GM18951 (cell line): ENCODE results near the gene DCLK1.

Experiments used
- POLR2A ChIP-seq: IDR thresholded peaks from 4 replicates; pipeline ENCODE4 v1.6.1; 2011; ENCODE audit warnings: mild to moderate bottlenecking; ENCODE audit not compliant: insufficient read length, insufficient read depth; ENCODE audit errors: extremely low read depth
- in situ Hi-C: fragments of 300-500 bp; cut with MboI; formaldehyde crosslinking; loops from one replicate; pipeline ENCODE4 v1.12.0; 2022; ENCODE audit warnings: low sequenced_read_pairs, mixed read lengths, inconsistent platforms; ENCODE audit not compliant: unreplicated experiment

Gene DCLK1

GRCh38 chr13:35839806-35840205, 291.4 kb downstream of the DCLK1 start:
- in situ Hi-C loops: no loop called here
- no peak for TF ChIP-seq POLR2A

GRCh38 chr13:35838356-35838755, 292.8 kb downstream of the DCLK1 start:
- TF ChIP-seq POLR2A: no peak
- in situ Hi-C loops: no loop called here

- in situ Hi-C loops: no loop called here
- no peak for TF ChIP-seq POLR2A
Measured at GRCh38 chr13:35836446-35836845, 294.7 kb downstream of the DCLK1 start.

GRCh38 chr13:35835989-35836388, 295.2 kb downstream of the DCLK1 start:
- in situ Hi-C loops: no loop called here
- TF ChIP-seq POLR2A: no peak

GRCh38 chr13:35833608-35834275, 297.4 kb downstream of the DCLK1 start:
- in situ Hi-C loops: no loop called here
- no peak for TF ChIP-seq POLR2A

GRCh38 chr13:35833031-35833430, 298.2 kb downstream of the DCLK1 start:
- in situ Hi-C loops: no loop called here
- TF ChIP-seq POLR2A: no peak

- in situ Hi-C loops: no loop called here
- no peak for TF ChIP-seq POLR2A
Measured at GRCh38 chr13:35832551-35832950, 298.6 kb downstream of the DCLK1 start.

GRCh38 chr13:35830850-35831450, 300.2 kb downstream of the DCLK1 start:
- in situ Hi-C loops: no loop called here

GRCh38 chr13:35826626-35827254, 304.4 kb downstream of the DCLK1 start:
- no peak for TF ChIP-seq POLR2A
- in situ Hi-C loops: no loop called here

More at GRCh38 chr13:35830850-35831450, 300.2 kb downstream of the DCLK1 start:
- no peak for TF ChIP-seq POLR2A

GRCh38 chr13:35824825-35825224, 306.4 kb downstream of the DCLK1 start:
- TF ChIP-seq POLR2A: no peak
- in situ Hi-C loops: no loop called here

- no peak for TF ChIP-seq POLR2A
Measured at GRCh38 chr13:35824395-35824794, 306.8 kb downstream of the DCLK1 start.

GRCh38 chr13:35822666-35823065, 308.5 kb downstream of the DCLK1 start:
- TF ChIP-seq POLR2A: no peak
- in situ Hi-C loops: no loop called here

More at GRCh38 chr13:35824395-35824794, 306.8 kb downstream of the DCLK1 start:
- in situ Hi-C loops: no loop called here

GRCh38 chr13:35818633-35819067, 312.5 kb downstream of the DCLK1 start:
- in situ Hi-C loops: no loop called here
- TF ChIP-seq POLR2A: no peak

- in situ Hi-C loops: no loop called here
Measured at GRCh38 chr13:35817642-35818607, 313.3 kb downstream of the DCLK1 start.

More at GRCh38 chr13:35817642-35818607, 313.3 kb downstream of the DCLK1 start:
- no peak for TF ChIP-seq POLR2A
